Measurements from ENCODE around the gene FCHSD2. TPM values are rescaled to one million over a fixed set of nuclear protein-coding genes. Genes with fewer than 3 reads are reported as not detected.

FCHSD2 gene
- total and polyA plus RNA-seq, 2 experiments from 2014 or later: 9.1 to 19.8 TPM

- TF ChIP-seq EZH2phosphoT487 (IDR thresholded peaks at IDR 0.05; ENCODE audit: insufficient read depth, low read depth) (no peak), EZH2 (IDR thresholded peaks at IDR 0.05; ENCODE audit: insufficient read depth, poor library complexity, severe bottlenecking) (no peak)
- Histone ChIP-seq H3K79me2 (ENCODE audit: insufficient read depth) (no peaks in the 10 kb centered on the region), H3K27me3 (replicated peaks; ENCODE audit: insufficient read depth) (no peaks in the 10 kb centered on the region), H3K36me3 (ENCODE audit: low read depth) (no peaks in the 10 kb centered on the region), H3K4me2 (ENCODE audit: unreplicated experiment) (no peak overlapping the region), H3K9me2 (ENCODE audit: insufficient read depth) (no peaks in the 10 kb centered on the region), H3K9me3 (ENCODE audit: low read depth) (no peaks in the 10 kb centered on the region), H3K27ac (no peak overlapping the region), H2AFZ (no peak overlapping the region), H4K20me1 (ENCODE audit: insufficient read depth) (no peaks in the 10 kb centered on the region), H3K4me1 (ENCODE audit: insufficient read depth) (peaks cover 7% of the 10 kb centered on the region), H3F3A (ENCODE audit: insufficient read depth) (no peaks in the 10 kb centered on the region), H3K9ac (no peak overlapping the region), H3K4me3 (no peak overlapping the region)
- in situ Hi-C loops (cut with MboI): loop anchor here (10.0 kb wide), 1 partner anchor 342 kb away; no protein-coding TSS in a partner anchor
- 97 to 98% methylated on average over 5 of the region's 5 CpGs for WGBS, 2 experiments (ENCODE audit: low coverage in 1 of 2, low lambda C conversion rate in 2 of 2, missing lambda C conversion rate in 2 of 2)
- DNase-seq: no peak
These were observed 34.2 kb upstream of the FCHSD2 start for GRCh38 chr11:73176145-73176873.

DNA sequence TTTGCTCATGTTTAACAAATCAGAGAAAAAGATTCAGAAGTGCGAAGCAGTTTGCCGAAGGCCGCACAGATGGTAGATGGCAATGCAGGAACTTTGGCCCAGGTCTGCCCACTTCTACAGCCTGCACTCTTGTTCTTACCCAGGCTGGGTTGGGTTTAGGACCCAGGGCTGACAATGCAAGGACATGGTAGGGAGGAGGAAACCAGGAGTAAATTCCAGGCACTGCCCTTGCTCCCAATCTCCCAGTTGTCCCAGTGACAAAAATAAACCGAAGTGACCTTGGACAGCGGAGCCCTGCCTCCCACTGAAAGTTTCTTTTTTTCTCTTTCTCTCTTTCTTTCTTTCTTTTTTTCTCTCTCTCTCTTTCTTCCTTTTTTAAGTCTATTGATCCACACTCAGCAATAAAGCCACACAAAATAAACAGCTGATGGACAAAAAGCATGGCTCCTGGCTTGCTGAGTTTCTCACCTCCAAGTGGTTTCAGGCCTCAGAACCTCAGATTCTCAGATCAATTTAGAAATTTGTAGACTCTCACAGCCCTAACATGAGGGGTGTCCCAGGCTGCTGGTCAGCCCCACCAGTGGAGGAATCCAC lies 33.5 kb upstream of the FCHSD2 start:
- no peak for TF ChIP-seq EZH2 (IDR thresholded peaks at IDR 0.05; ENCODE audit: insufficient read depth, poor library complexity, severe bottlenecking)
- TF ChIP-seq EZH2phosphoT487 (IDR thresholded peaks at IDR 0.05; ENCODE audit: insufficient read depth, low read depth): no peak
- no peak overlapping the region for H3K4me2 ChIP-seq (ENCODE audit: unreplicated experiment)
- H2AFZ ChIP-seq: no peak overlapping the region
- no peak overlapping the region for H3K4me3 ChIP-seq
- H3K27ac ChIP-seq: no peak overlapping the region
- no peaks in the 10 kb centered on the region for H3K9me3 ChIP-seq (ENCODE audit: low read depth)
- peaks cover 7% of the 10 kb centered on the region for H3K4me1 ChIP-seq (ENCODE audit: insufficient read depth)
- H3F3A ChIP-seq (ENCODE audit: insufficient read depth): no peaks in the 10 kb centered on the region
- in situ Hi-C loops (cut with MboI): loop anchor here (10.0 kb wide), 1 partner anchor 341 kb away; no protein-coding TSS in a partner anchor
- H3K36me3 ChIP-seq (ENCODE audit: low read depth): no peaks in the 10 kb centered on the region
- DNase-seq: no peak
- no peaks in the 10 kb centered on the region for H3K79me2 ChIP-seq (ENCODE audit: insufficient read depth)
- 70 to 78% methylated on average over 5 of the region's 5 CpGs for WGBS, 2 experiments (ENCODE audit: low coverage in 1 of 2, low lambda C conversion rate in 2 of 2, missing lambda C conversion rate in 2 of 2)
- H3K27me3 ChIP-seq (replicated peaks; ENCODE audit: insufficient read depth): no peaks in the 10 kb centered on the region
- no peaks in the 10 kb centered on the region for H3K9me2 ChIP-seq (ENCODE audit: insufficient read depth)
- no peaks in the 10 kb centered on the region for H4K20me1 ChIP-seq (ENCODE audit: insufficient read depth)
- H3K9ac ChIP-seq: no peak overlapping the region

GRCh38 chr11:73174495-73174791 lies 32.3 kb upstream of the FCHSD2 start:
- H4K20me1 ChIP-seq (ENCODE audit: insufficient read depth): no peaks in the 10 kb centered on the region
- in situ Hi-C loops (cut with MboI): loop anchor here (10.0 to 25.0 kb wide), 2 partner anchors 340 to 462 kb away; no protein-coding TSS in a partner anchor
- H3K36me3 ChIP-seq (ENCODE audit: low read depth): no peaks in the 10 kb centered on the region
- no peak overlapping the region for H3K4me2 ChIP-seq (ENCODE audit: unreplicated experiment)
- H3F3A ChIP-seq (ENCODE audit: insufficient read depth): no peaks in the 10 kb centered on the region
- H2AFZ ChIP-seq: no peak overlapping the region
- peaks cover 7% of the 10 kb centered on the region for H3K4me1 ChIP-seq (ENCODE audit: insufficient read depth)
- H3K9me2 ChIP-seq (ENCODE audit: insufficient read depth): no peaks in the 10 kb centered on the region
- H3K27ac ChIP-seq: no peak overlapping the region
- H3K27me3 ChIP-seq (replicated peaks; ENCODE audit: insufficient read depth): no peaks in the 10 kb centered on the region
- H3K4me3 ChIP-seq: no peak overlapping the region
- H3K79me2 ChIP-seq (ENCODE audit: insufficient read depth): no peaks in the 10 kb centered on the region
- no peak overlapping the region for H3K9ac ChIP-seq
- DNase-seq: no peak
- WGBS, 2 experiments (ENCODE audit: low coverage in 1 of 2, low lambda C conversion rate in 2 of 2, missing lambda C conversion rate in 2 of 2): 96% methylated on average over 3 of the region's 3 CpGs
- TF ChIP-seq EZH2phosphoT487 (IDR thresholded peaks at IDR 0.05; ENCODE audit: insufficient read depth, low read depth) (no peak), EZH2 (IDR thresholded peaks at IDR 0.05; ENCODE audit: insufficient read depth, poor library complexity, severe bottlenecking) (no peak)
- no peaks in the 10 kb centered on the region for H3K9me3 ChIP-seq (ENCODE audit: low read depth)

GRCh38 chr11:73173755-73174494 lies 31.8 kb upstream of the FCHSD2 start:
- H3K27ac ChIP-seq: no peak overlapping the region

More at GRCh38 chr11:73173755-73174494, 31.8 kb upstream of the FCHSD2 start:
- Histone ChIP-seq H3K4me2 (ENCODE audit: unreplicated experiment) (no peak overlapping the region), H3K4me1 (ENCODE audit: insufficient read depth) (peaks cover 7% of the 10 kb centered on the region), H3K79me2 (ENCODE audit: insufficient read depth) (no peaks in the 10 kb centered on the region), H3K27me3 (replicated peaks; ENCODE audit: insufficient read depth) (no peaks in the 10 kb centered on the region), H3K9me3 (ENCODE audit: low read depth) (no peaks in the 10 kb centered on the region), H3K9ac (no peak overlapping the region), H3K9me2 (ENCODE audit: insufficient read depth) (no peaks in the 10 kb centered on the region), H2AFZ (no peak overlapping the region), H4K20me1 (ENCODE audit: insufficient read depth) (no peaks in the 10 kb centered on the region), H3K4me3 (no peak overlapping the region), H3F3A (ENCODE audit: insufficient read depth) (no peaks in the 10 kb centered on the region), H3K36me3 (ENCODE audit: low read depth) (no peaks in the 10 kb centered on the region)
- WGBS, 2 experiments (ENCODE audit: low coverage in 1 of 2, low lambda C conversion rate in 2 of 2, missing lambda C conversion rate in 2 of 2): 69 to 74% methylated on average over 11 of the region's 11 CpGs
- TF ChIP-seq EZH2phosphoT487 (IDR thresholded peaks at IDR 0.05; ENCODE audit: insufficient read depth, low read depth) (no peak), EZH2 (IDR thresholded peaks at IDR 0.05; ENCODE audit: insufficient read depth, poor library complexity, severe bottlenecking) (no peak)
- in situ Hi-C loops (cut with MboI): loop anchor here (10.0 to 25.0 kb wide), 2 partner anchors 339 to 462 kb away; no protein-coding TSS in a partner anchor
- DNase-seq: no peak

All from GM23248 (cell line).